B cell (primary cell): ENCODE results near the gene SNED1. TPM values are rescaled to one million over a fixed set of nuclear protein-coding genes. Genes with fewer than 3 reads are reported as not detected.

Experiments used
- ATAC-seq: fragments of 200-7000 bp; cut with Tn5 transposase; one replicate; pipeline ENCODE4 v1.10.0; 2021; ENCODE audit warnings: low read depth, mild to moderate bottlenecking, moderate number of reproducible peaks, moderate library complexity
- CTCF ChIA-PET: fragments of 350-600 bp; sonication (Branson Sonifier 250); formaldehyde crosslinking; loops from one replicate; lab custom pipeline; 2021; ENCODE audit warnings: antibody characterized with exemption, inconsistent platforms; lab: Charles Lee
- POLR2A ChIA-PET: fragments of 350-600 bp; sonication (Branson Sonifier 250); formaldehyde crosslinking; loops from one replicate; lab custom pipeline; 2021; ENCODE audit warnings: antibody characterized with exemption; lab: Charles Lee
- DNase-seq: peaks from one replicate; pipeline ENCODE4 v3.0.0; 2013
- H2AFZ ChIP-seq: 2 replicates; pipeline ENCODE4 v1.6.1; 2012; ENCODE audit warnings: mild to moderate bottlenecking, low read depth, low read length; ENCODE audit not compliant: insufficient read depth, poor library complexity, severe bottlenecking
- H3K27ac ChIP-seq, 2 donors: 1 replicate in 1 of 2; 2 replicates in 1 of 2; pipeline ENCODE4 v1.5.1; 2012 to 2013; ENCODE audit warnings: low read length in 2 of 2, mild to moderate bottlenecking in 2 of 2, moderate library complexity in 1 of 2
- H3K27me3 ChIP-seq, 4 experiments: fragments of 200-600 bp in 1 of 4; sonication (generic) in 1 of 4; replicated peaks in 1 of 4; 1 replicate in 2 of 4; 2 replicates in 2 of 4; pipeline versions ENCODE4 v1.6.1 to v1.7.0; 2013 to 2016; ENCODE audit warnings: low read length in 3 of 4, mild to moderate bottlenecking in 2 of 4, mixed read lengths in 1 of 4, moderate library complexity in 1 of 4; ENCODE audit not compliant: insufficient read depth in 4 of 4, control insufficient read depth in 3 of 4; ENCODE audit errors: control extremely low read depth in 1 of 4
- H3K36me3 ChIP-seq, 2 experiments: replicated peaks in 1 of 2; 1 replicate in 1 of 2; 2 replicates in 1 of 2; pipeline versions ENCODE4 v1.6.1 to v1.7.1; 2013; ENCODE audit warnings: low read length in 1 of 2; ENCODE audit not compliant: insufficient read depth in 2 of 2, control insufficient read depth in 1 of 2; ENCODE audit errors: control extremely low read depth in 1 of 2, extremely low read depth in 1 of 2
- H3K4me1 ChIP-seq, 2 donors: fragments of 200-600 bp in 1 of 2; sonication (generic) in 1 of 2; 1 replicate in 1 of 2; 2 replicates in 1 of 2; pipeline versions ENCODE4 v1.5.1 to v1.6.1; 2013 to 2017; ENCODE audit warnings: low read length in 2 of 2; ENCODE audit not compliant: control insufficient read depth in 2 of 2, insufficient read depth in 2 of 2
- H3K4me2 ChIP-seq: replicated peaks from 2 replicates; pipeline ENCODE3; 2012; ENCODE audit warnings: mild to moderate bottlenecking, low read depth, low read length; ENCODE audit not compliant: poor library complexity, severe bottlenecking
- H3K4me3 ChIP-seq, 5 experiments: fragments of 200-600 bp in 1 of 5; sonication (generic) in 1 of 5; 1 replicate in 3 of 5; 2 replicates in 2 of 5; pipeline versions ENCODE4 v1.5.1 to v1.7.0; 2011 to 2016; ENCODE audit warnings: low read length in 4 of 5, mild to moderate bottlenecking in 4 of 5, low read depth in 2 of 5, control low read depth in 1 of 5, moderate library complexity in 1 of 5; ENCODE audit not compliant: insufficient read depth in 1 of 5; ENCODE audit errors: control extremely low read depth in 1 of 5, extremely low read depth in 1 of 5
- H3K79me2 ChIP-seq: fragments of 200-600 bp; sonication (generic); one replicate; pipeline ENCODE4 v1.6.0; 2016; ENCODE audit warnings: low read length; ENCODE audit not compliant: control insufficient read depth, insufficient read depth
- H3K9ac ChIP-seq: fragments of 200-600 bp; sonication (generic); 2 replicates; pipeline ENCODE4 v1.6.1; 2017; ENCODE audit warnings: mild to moderate bottlenecking, low read length, moderate library complexity
- H3K9me3 ChIP-seq, 3 donors: one replicate each; pipeline versions ENCODE4 v1.6.1 to v1.7.1; 2013; ENCODE audit warnings: low read length in 2 of 3; ENCODE audit not compliant: control insufficient read depth in 2 of 3, insufficient read depth in 1 of 3; ENCODE audit errors: control extremely low read depth in 1 of 3
- H4K20me1 ChIP-seq: 2 replicates; pipeline ENCODE4 v1.6.0; 2012; ENCODE audit warnings: mild to moderate bottlenecking, low read length; ENCODE audit not compliant: insufficient read depth, control insufficient read depth, poor library complexity, severe bottlenecking
- H3K27ac Mint-ChIP-seq: one replicate; pipeline ENCODE4 v1.8.0; 2021; ENCODE audit warnings: mixed read lengths
- H3K27me3 Mint-ChIP-seq: one replicate; pipeline ENCODE4 v1.8.0; 2021; ENCODE audit warnings: mixed read lengths
- H3K4me1 Mint-ChIP-seq: one replicate; pipeline ENCODE4 v1.8.0; 2021; ENCODE audit warnings: mixed read lengths
- H3K4me3 Mint-ChIP-seq: one replicate; pipeline ENCODE4 v1.8.0; 2021; ENCODE audit warnings: mixed read lengths
- H3K9me3 Mint-ChIP-seq: one replicate; pipeline ENCODE4 v1.8.0; 2022; ENCODE audit warnings: mixed read lengths; ENCODE audit not compliant: insufficient read depth
- EZH2 ChIP-seq: IDR thresholded peaks from 2 replicates; pipeline ENCODE4 v1.6.1; 2012; ENCODE audit warnings: borderline replicate concordance, low read depth, mild to moderate bottlenecking, moderate library complexity, low read length; ENCODE audit not compliant: insufficient read depth, poor library complexity, severe bottlenecking
- WGBS: methylation state at CpG from one replicate; pipeline ENCODE4 v1.1.5; 2013; ENCODE audit warnings: missing lambda C conversion rate; ENCODE audit not compliant: insufficient coverage; 5-methylcytosine and 5-hydroxymethylcytosine counted together
- intact Hi-C: fragments of 100-400 bp; cut with micrococcal nuclease; formaldehyde crosslinking; loops from one replicate; pipeline ENCODE4 v1.10.0; 2022
- polyA plus RNA-seq: library from polyadenylated mRNA; depleted of rRNA; stranded (reverse); fragments of >200 nt; gene quantifications from 2 replicates; pipeline ENCODE4 v1.2.3, GENCODE V29; 2012
- total RNA-seq, 2 donors: library from RNA; stranded (reverse); fragments of 120-200 nt in 1 of 2; gene quantifications; 1 replicate in 1 of 2; 2 replicates in 1 of 2; pipeline versions ENCODE4 v1.2.3 to v1.2.4, GENCODE V29; 2013 to 2022
- TF ChIP-seq, protein P1 (sequence below): fragments of 200-600 bp; IDR thresholded peaks from one replicate; pipeline ENCODE4 v1.8.0; 2022; ENCODE audit warnings: antibody characterized with exemption, mild to moderate bottlenecking

SNED1 gene
- total and polyA plus RNA-seq, 2 donors (not counting 1 experiment from before 2014, with no cell fraction given): 25.5 to 336 TPM

DNA sequence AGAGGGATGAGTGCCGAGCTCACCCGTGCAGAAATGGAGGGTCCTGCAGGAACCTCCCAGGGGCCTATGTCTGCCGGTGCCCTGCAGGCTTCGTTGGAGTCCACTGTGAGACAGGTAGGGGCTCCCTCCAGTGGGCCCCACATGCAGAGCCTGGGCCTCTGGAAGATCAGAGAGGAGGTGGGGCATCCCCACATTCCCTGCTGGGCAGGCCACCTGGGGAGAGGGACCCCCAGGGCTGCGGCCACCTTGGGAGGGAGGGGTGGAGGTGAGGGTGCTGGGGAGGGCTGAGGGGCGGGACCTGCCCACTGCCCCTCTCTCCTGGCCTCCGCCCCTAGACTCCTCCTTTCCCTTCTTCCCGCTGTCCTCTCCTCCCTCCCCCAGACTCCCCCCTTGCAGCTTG is 65.2 kb downstream of the SNED1 start:
- no peak for TF ChIP-seq EZH2

GRCh38 chr2:241064008-241064801 is 65.8 kb downstream of the SNED1 start:
- Histone ChIP-seq H3K9ac (peak overlapping the region; percentile 52), H3K36me3 (no peaks in the 10 kb centered on the region), H3K27me3 (peaks cover 0 to 6% (median 0%) of the 10 kb centered on the region in 4 experiments), H3K79me2 (no peaks in the 10 kb centered on the region), H3K27ac (no peak overlapping the region), H3K4me3 (peak overlapping the region in 2 of 5 experiments; percentile 36 to 38), H4K20me1 (no peaks in the 10 kb centered on the region), H3K4me2 (peak overlapping the region; percentile 76), H2AFZ (peak overlapping the region; percentile 46), H3K4me1 (peaks cover 3 to 9% of the 10 kb centered on the region in 2 donors), H3K9me3 (no peaks in the 10 kb centered on the region)
- intact Hi-C loops: loop anchor here (1.0 to 5.0 kb wide), 2 partner anchors 22 to 67 kb away; partner anchors contain the start of gene SNED1
- no peak for TF ChIP-seq EZH2
- TF ChIP-seq, protein P1, sequence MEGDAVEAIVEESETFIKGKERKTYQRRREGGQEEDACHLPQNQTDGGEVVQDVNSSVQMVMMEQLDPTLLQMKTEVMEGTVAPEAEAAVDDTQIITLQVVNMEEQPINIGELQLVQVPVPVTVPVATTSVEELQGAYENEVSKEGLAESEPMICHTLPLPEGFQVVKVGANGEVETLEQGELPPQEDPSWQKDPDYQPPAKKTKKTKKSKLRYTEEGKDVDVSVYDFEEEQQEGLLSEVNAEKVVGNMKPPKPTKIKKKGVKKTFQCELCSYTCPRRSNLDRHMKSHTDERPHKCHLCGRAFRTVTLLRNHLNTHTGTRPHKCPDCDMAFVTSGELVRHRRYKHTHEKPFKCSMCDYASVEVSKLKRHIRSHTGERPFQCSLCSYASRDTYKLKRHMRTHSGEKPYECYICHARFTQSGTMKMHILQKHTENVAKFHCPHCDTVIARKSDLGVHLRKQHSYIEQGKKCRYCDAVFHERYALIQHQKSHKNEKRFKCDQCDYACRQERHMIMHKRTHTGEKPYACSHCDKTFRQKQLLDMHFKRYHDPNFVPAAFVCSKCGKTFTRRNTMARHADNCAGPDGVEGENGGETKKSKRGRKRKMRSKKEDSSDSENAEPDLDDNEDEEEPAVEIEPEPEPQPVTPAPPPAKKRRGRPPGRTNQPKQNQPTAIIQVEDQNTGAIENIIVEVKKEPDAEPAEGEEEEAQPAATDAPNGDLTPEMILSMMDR: no peak
- ATAC-seq (peak; percentile 65), DNase-seq (peak; percentile 58)
- Mint-ChIP-seq H3K27me3 (no peaks in the 10 kb centered on the region), H3K4me1 (peaks cover 4% of the 10 kb centered on the region), H3K9me3 (no peaks in the 10 kb centered on the region), H3K27ac (no peak overlapping the region), H3K4me3 (peak overlapping the region; percentile 63)
- CTCF ChIA-PET: no interaction called here
- POLR2A ChIA-PET: interaction anchor here (0.6 to 0.7 kb wide), 2 partner anchors 1039 to 1626 kb away, joined by 3 to 5 read pairs; partner anchors contain the start of gene NDUFA10
- WGBS: 36% methylated on average over 32 of the region's 32 CpGs

More for the DNA sequence above, 65.2 kb downstream of the SNED1 start:
- no peak overlapping the region for H3K27ac ChIP-seq
- Mint-ChIP-seq H3K27ac (no peak overlapping the region), H3K9me3 (no peaks in the 10 kb centered on the region), H3K4me3 (peak overlapping the region; percentile 50), H3K27me3 (no peaks in the 10 kb centered on the region), H3K4me1 (peaks cover 4% of the 10 kb centered on the region)
- 38% methylated on average over 6 of the region's 8 CpGs for WGBS
- H3K79me2 ChIP-seq: no peaks in the 10 kb centered on the region
- H2AFZ ChIP-seq: peak overlapping the region; percentile 46
- peaks cover 3 to 9% of the 10 kb centered on the region in 2 donors for H3K4me1 ChIP-seq
- ChIA-PET POLR2A (interaction anchor here (0.6 to 0.7 kb wide), 2 partner anchors 1039 to 1626 kb away, joined by 3 to 5 read pairs; partner anchors contain the start of gene NDUFA10), CTCF (no interaction called here)
- H4K20me1 ChIP-seq: no peaks in the 10 kb centered on the region
- H3K4me2 ChIP-seq: peak overlapping the region; percentile 76
- peak; percentile 31 for ATAC-seq
- H3K27me3 ChIP-seq: peaks cover 0 to 6% (median 0%) of the 10 kb centered on the region in 4 experiments
- no peak for DNase-seq
- no peaks in the 10 kb centered on the region for H3K9me3 ChIP-seq
- peak overlapping the region; percentile 52 for H3K9ac ChIP-seq
- H3K4me3 ChIP-seq: peak overlapping the region in 2 of 5 experiments; percentile 36 to 38
- intact Hi-C loops: loop anchor here (5.0 kb wide), 1 partner anchor 66 kb away; the partner anchor contains the start of gene SNED1
- H3K36me3 ChIP-seq: no peaks in the 10 kb centered on the region
